ENCODE measurements around the gene SCUBE1.

Gene SCUBE1

DNA sequence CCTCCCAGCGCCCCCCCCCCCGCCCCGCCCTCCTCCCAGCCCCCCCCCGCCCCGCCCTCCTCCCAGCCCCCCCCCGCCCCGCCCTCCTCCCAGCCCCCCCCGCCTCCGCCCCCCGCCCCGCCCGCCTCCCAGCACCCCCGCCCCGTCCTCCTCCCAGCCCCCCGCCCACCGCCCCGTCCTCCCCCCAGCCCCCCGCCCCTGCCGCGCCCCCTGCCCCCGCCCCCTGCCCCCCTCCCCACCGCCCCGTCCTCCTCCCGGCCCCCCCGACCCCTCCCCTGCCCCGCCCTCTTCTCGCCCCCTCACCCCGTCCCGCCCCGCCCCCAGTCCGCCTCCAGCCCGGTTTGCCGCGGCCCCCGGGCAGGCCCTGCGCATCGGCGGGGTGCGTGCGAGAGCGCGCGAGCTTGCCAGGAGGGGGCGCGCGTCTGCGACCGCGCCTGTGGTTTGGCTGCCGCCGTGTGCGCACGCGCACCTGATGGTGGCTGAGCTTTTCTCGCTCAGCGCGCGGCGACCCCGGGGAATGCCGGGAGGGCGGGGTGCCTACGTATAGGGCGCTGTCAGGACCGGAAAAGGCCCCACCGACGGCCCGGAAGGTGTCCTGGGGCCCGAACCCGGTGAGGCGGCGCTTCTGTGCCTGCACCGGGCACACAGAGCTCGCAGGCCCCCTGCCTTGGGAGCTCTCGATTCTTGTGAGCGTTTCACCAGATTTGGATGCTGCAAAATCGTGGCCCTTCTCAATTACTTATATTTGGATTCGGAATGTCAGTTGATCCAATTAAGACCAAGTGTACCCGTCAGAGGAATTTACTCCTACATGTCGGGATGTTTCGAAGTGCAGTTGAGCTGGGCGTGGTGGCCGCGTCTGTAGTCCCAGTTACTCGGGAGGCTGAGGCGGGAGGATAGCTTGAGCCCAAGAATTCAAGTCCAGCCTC is 155.7 kb downstream of the SCUBE1 start:
- peak; percentile 97 to 98 for DNase-seq

DNA sequence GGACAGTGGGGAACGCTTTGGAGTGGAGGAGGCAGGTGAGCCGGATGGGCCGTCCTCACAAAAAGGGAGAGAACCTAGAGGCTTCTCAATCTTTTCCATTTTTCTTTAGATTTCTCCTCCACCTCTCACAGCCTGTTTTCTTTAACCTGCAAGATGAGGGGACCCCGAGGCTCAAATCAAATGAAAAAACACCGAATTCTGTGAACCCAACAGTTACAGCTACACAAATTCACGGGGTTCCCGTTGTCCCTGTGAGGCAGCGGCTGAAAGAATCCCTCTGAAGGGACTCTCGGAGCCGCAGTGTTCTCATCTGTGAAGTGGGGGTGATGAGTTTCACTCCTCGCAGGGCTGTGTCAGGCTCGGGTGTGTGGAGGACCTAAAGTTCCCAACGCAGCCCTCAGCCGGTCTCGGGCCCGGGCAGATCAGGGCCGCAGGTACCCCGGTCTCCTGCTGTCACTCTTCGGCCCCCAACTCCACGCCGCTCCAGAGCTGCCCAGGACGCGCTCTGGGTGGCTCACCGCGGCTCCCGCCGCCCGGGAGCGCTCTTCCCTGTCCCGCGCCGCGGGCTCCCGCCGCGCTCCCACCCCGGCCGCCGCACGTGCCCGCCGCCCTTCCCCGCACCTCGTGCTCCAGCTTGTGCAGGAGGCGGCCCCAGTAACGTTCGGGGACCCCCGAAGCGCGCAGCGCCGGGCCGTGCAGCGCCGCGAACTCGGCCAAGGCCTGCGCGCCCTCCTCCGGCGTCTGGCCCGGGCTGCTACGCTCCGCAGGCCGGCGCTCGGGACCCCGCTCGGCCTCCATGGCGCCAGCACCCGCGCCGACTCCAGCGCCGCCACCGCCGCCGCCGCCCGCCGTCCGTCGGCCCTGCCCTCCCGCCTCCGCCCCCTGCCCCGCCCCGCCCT is 156.7 kb downstream of the SCUBE1 start, which contains the start of gene TTLL12:
Gene TTLL12 (minus strand): TSS at position 863 of the 899 bp plus-strand sequence. CDS start 65 bp downstream, at position 798.
- peak; percentile 57 to 66 for DNase-seq

DNA sequence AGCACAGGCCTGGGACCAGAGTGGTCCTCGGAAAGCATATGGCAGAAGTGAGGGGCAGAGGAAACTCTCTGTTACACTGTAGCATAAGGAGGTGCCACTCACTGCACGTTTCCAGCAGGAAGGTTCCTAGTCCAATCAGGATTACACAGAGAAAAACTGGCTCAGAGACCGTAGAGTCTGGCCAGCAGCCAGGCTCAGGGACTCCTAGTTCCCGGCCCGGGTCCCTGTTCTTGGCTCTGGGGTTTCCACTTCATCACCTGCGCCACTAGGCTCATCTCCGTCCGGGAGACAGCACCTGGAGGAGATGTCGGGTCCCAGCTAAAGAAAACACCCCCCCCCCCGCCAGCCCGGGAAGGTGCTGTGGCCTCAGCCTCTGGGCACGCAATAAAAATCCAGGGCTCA is 157.3 kb downstream of the SCUBE1 start:
- DNase-seq = no peak

DNA sequence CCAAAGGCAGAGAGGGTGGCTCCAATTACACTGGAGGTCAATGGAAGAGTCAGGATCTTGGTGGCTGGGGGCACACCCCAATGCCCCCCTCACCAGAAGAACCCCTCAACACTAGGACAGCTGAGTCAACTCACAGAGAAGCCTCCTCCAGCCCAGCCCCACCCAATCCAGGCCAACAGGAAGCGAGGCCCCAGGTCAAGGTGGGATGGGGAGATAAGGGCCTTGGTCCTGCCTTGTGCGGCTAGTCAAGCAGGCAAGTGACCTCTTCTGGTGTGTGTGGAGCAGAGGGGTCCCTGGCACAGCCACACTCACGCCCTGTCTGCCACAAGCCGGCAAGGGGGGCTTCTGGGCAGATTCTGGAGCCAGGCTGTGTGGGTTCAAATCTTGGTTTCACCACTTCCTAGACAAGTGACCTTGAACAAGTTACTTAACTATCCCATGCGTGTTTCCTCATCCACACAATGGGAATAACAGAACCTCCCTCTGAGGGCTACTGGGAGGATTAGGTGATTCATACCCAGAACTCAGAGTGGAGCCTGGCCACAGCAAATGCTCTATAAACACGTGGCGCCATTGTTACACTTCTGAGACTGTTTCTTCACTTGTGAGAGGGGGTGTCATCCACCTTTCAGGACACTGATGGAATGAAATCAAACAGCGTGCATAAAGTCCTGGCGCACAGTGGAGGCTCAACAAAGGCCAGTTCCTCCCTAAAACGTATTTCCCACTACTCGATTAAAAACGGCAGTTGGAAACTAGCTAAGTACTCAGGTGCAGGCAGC is 159.5 kb downstream of the SCUBE1 start:
- DNase-seq = no peak

DNA sequence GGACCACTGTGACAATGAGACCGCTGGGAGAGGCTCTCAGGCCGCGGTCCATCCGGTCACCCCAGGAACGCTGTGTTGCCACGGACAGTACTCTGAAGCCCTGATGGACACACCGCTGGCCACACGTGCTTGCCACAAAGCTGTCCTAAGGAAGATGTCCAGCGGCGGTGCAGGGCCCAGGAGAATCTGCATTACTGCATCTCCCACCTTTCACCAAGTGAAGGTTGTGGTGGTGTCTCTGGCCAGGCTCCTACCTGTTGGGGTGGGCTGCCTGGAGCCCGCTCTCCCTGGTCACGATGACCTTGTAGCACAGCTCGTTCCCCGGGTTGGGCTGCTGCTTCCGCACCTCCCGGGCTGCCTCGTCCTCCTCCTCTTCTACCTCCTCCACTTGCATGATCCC is 160.4 kb downstream of the SCUBE1 start:
- no peak for DNase-seq

DNA sequence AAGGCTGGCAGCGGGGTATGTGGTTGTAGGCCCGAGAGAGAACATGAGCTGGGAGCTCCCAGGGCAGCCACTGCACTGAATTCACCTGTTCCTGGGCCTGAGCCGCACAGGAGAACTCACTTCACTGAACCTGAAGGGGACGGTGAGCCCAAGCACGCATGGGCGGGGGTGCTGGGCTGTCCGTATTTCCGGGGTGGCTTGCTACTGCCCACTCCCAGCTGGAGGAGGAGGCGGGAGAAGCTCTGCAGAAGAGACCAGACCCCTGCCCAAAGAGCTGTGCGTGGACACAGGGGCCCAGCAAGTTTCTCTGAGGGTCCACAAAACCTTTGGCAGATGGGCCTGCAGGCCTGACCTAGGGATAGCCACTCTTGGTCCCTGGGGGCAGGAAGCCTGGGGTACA is 161.1 kb downstream of the SCUBE1 start:
- DNase-seq = no peak

DNA sequence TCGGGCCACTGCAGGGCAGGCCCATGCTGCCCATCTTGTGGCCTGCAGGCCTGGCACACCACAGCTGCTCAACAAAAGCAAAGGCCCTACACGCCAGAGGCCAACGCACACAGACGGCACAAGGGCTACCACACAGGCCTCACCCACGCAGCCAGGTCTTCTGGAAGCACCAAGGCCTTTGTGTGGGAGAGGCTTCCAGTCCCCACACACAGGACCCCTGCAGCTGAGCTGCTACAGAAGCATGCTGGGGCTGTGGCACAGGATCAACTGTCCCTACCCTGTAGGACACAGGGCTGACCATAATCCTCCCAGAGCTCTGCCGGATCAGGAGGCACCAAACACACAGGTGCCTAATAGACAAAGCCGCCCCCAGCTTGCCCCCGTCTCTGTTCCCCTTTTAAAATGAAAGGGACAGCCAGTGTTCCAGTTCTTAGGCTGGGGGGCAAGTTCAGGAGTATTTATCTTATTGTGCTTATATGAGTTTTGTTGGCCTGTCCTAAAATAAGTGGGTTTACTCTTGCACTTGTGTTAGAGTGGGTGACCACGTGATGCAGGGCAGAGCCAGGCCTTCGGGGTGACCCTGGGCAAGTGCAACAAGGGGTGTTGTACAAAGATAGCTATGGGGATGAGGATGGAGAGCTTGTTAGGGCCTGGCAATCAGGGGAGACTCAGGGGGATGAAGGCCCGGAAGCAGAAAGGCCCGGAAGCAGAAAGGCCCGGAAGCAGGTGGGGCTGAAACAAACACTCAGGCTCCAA is 161.7 kb downstream of the SCUBE1 start:
- DNase-seq = no peak

DNA sequence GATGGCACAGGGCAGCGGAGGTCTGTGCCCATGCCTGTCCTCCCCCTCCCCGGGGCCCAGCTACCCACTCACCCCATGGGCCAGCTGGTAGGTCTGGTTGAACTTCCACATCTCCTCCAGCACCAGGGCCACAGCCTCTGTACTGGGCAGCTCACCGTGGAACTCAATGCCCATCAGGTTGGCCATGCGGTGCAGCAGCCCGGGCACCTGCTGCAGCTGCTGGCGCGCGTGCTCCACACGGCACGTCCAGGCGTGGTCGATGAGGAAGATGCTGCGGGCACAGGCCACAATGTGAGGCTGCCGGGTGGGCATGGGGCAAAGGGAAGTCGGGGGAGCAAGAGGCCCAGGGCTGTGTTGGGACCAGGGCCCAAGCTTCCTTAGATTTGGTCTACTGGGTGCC is 162.5 kb downstream of the SCUBE1 start:
- DNase-seq = no peak

DNA sequence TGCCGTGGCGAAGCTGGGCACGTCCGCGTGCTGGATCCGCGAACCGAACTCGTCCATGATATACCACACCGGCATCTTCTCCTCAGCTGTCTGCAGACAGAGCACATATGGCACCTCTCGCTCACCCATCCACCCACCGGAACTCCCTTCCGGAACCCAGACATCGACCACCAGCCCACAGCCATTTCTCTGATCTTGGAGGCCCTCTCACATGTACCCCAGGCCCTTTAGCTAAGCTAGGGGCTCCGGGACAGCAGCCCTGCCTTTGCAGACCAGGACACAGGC is 163.3 kb downstream of the SCUBE1 start:
- no peak for DNase-seq

DNA sequence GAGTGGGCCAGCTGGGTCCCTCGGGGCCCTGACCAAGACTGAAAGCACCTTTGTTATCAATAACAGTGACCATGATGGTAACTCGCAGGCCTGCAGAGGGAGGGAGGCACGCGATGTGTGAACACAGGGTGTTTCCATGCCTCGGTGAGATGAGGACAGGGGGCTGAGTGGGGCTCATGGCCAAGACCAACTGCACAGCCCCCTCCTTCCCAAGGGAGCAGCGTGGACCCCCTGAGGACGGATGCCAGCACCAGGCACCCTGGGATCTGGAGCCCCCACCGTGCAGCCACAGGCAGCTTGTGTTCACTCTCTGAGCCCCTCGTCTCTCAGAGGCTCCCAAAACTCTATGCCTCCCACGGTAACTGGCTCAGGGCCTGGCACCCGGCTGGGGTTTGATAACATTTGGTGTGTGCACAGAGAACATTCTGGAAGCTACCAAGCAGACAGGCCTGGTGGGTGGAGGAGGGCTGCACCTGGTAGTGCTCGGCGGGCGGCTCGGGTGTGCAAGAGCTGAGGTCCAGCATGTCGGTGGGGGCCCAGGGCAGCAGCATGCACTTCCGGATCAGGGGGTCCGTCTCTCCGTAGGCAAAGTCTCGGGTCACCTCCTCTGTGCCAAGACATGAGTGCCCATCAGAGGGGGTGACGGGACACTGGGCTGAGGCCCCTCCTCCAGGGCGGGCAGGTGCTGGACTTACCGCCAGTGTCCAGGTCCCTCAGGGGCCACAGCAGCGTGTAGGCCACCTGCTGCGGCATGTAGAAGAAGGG is 163.8 kb downstream of the SCUBE1 start:
- DNase-seq = no peak

DNA sequence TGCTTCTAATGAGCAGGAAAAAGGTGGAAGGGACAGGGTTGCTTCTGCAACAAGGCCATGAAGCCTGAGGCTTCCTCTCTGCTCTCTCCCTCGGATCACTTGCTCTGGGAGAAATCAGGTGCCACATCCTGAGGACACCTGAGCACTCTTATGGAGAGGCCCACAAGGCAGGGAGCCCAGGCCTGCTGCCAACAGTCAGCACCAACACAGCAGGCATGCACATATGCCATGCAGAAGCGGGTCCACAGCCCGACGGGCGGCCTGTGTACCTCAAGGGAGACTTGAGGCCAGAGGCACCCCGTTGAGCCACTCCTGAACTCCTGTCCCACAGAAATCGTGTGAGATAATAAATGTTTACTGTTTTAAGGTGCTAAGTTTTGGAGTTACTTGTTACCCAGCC is 165.7 kb downstream of the SCUBE1 start:
- no peak for DNase-seq

DNA sequence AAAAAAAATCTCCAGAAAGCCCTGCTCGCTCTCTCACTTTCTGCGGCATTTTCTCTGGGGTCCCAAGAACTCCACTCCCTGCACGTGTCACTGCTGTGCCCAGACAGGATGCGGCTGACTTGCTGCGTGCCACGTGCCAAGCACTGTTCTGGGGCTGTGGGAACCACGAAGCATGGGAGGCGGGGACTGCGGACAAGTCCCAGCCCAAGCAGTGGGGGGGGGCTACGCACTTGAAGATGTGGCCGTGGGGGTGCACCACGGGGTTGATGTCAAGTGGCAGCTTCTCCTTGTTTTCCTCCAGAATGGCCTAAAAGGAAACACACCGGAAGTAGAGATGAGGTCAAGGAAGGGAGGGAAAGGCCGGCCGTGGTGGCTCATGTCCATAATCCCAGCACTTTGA is 167.1 kb downstream of the SCUBE1 start:
- no peak for DNase-seq

DNA sequence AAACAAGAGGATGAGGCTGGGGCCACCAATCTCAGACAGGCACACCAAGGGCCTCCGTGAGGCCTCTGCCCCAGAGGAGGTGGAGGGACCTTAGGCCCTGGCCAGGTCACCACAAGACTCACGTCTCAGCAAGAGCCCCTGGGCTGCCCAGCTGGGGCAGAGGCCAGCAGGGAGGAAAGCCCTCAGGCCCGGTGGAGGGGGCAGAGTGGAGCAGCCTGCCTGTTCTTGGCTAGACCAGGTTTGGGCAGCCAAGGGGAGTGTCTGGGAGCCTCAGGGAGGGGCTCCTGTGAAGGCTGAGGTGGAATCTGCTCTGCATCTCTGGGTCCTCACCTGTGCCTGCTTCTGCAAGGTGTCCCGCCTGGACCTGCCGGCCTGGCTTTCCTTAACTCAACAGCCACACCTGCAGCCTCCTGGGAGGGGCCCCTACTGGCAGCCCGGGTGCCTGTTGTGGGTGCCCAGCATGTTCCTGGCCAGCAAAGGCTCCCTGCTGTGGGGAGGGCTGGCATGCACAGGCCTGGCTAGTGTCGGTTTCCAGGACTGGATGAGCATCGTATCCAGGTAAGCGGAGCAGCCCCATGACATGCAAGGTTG is 168.1 kb downstream of the SCUBE1 start:
- DNase-seq = no peak

DNA sequence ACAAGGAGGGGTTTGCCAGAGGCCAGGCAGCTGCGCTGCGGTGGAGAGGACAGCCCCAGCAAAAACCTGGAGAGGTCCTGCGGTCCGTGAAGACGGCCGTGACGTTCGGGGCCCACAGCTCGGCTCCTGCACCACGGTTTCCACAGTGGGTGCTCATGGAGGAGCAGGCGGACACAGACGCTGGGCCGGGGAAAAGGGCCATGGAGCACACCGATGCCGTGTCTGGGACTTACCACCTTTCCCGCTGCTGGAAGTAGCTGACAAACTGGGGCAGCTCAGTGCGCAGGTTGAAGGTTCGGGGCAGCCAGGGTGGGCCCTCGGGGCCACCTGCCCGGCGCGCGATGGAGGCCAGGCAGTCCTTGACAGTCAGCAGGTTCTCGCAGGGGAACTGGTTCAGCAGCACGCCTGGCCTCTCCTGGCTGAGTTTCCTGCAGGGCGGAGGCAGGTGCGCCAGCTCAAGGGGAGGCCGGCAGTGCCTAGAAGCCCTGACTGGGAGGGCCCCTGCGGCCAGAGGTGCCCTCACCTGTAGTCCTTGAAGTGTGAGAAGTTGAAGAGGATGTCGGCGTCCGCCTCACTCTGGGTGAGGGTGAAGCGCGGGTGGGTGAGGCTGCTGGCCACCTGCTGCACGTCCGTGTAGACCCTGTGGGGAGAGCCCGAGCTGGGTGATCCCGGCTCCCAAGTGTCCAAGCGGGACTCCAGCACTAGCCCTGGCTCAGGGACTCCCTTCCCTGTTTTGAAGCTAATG is 169.0 kb downstream of the SCUBE1 start:
- DNase-seq = no peak

DNA sequence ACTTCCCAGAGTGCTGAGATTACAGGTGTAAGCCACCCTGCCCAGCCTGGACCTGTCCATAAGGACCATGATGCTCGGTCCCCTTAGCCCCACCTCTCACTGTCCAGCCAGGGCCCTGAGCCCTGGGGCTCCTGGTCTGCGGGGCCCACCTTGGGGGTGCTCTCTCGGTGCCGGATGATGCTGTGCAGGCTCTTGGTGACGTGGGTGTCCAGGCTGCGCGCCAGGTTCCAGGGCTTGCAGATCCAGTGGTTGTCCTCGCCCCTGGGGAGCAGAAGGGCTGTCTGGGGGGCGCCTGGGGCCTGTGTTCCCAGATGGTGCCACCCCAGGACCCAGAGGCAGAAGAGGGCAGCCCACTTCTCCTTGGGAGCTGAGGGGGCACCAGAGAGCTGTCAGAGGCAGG is 169.6 kb downstream of the SCUBE1 start:
- no peak for DNase-seq

DNA sequence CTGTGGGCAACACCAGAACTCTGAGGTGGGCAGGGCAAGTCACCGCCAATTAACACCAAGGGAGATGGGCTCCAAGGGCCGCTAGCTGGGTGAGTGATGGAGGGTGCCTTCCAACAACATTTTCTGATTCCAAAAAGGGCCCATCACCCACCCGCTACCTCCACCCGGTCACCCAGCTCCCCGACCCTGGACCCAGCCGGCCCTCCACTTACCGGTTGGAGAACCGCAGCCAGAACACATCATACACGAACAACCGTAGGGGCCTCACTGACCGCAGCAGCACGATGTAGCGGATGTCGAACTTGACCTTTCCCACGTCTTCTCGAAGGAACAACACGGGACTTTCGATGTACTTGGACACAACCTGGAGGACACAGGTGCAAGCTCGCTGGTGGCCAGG is 171.0 kb downstream of the SCUBE1 start:
- no peak for DNase-seq

DNA sequence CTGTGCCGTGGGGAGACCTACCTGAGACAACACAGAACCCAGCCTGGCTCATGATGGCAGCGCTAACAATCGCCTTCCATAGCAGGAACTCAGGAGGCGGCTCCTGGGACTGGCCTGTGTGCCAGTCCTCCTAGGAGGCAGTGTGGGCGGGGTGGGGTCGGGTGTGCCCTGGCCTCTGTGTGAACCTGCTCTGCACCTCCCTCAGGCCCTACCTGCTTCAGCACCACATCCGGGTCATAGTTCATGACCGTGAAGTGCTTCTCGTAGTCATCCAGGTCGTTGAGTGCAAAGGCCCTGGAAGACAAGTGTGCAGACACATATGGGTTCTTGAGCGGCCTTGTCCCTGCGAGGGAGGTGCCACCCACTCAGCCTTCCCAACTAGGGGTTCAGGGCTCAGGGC is 171.6 kb downstream of the SCUBE1 start:
- DNase-seq = no peak

DNA sequence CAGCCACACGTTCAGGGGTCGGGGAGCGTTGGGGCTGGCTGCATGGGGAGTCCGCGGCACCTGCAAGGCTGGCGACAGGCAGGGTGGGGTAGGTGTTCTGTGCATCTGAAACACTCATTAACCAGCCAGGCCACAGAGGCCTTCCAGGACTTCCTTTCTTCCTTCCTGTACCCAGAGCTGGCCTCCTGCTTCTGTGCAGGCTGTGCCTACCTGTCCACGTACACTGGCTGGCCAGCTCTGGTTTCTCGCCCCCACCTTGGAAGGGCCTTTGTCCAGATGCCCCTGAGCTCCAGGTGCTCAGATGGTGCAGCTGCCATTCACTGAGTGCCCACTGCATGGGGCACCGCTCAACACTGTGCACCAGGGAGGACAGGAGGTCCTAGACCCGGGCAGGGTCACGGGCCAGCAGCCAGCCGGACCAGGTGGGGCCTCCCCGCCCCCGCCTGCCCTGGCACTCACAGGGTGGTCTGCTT is 172.1 kb downstream of the SCUBE1 start:
- no peak for DNase-seq

DNA sequence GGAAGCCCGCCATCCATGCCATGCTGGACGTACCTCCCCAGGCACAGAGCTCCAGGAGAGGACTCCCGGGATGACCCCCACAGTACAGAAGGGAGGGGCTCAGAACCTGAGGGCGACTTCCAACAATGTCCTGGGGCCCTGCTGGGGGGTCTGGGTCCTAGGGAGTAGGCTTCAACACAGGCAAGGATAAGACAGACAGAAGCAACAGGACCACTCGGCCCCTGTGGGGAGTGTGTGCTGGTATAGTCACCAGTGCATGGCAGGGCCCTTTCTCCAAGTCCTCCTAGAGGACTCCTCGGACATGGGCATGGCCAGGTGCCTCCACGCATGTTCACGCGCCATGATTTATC is 173.1 kb downstream of the SCUBE1 start:
- DNase-seq = no peak

Measured in activated T-cell treated with anti-CD3 and anti-CD28 coated beads, Interleukin-2, amount 50 U/mL, for 48 hours (primary cell).